Measurements from ENCODE around the gene POLH. TPM values are rescaled to one million over a fixed set of nuclear protein-coding genes. Genes with fewer than 3 reads are reported as not detected.
A peak's percentile ranks its signal among the peaks of the same experiment; 100 is the strongest.

Gene POLH
- total and polyA plus RNA-seq, 9 of the 15 experiments (the other 6 are each of a cell fraction or from before 2014, with no cell fraction given), result 5.8 to 31.6 (median 20.6) TPM

DNA sequence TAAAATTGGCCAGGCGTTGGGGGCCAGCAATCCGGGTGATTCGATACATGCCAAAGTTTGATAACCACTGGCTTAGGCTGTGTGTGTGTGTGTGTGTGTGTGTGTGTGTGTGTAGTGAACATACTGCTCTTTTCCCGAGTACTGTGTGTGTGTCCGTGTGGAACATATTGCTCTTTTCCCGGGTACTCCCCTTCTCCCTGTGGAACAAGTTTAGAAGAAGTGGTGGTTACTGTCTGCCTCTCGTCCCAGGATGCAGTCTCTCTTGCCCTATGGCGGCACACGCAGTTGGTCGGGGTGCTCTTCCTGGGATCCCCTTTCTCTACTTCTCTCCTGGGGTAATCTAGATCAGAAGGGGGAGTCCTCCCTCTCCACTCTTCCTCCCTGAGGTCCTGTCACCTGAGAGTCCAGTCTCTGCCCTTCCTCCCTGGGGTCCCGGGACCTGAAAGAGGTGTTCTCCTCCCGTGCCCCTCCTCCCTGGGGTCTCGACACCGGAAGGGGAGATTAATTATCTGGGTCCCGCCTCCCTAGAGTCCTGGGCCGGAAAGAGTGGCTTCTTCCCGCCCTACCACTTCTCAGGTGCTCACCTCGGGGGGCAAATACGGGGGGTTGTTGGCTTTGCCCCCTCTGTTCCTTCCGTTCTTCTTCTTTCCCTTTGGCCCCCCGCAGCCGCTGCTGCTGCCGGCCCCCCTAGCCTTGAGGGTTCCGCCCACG is 52.6 kb downstream of the POLH start (continued):
- TF ChIP-seq HNRNPK (IDR thresholded peaks at IDR 0.05; ENCODE audit: low read depth, low read length, poor library complexity, severe bottlenecking) (no peak), THRAP3 (IDR thresholded peaks at IDR 0.05; ENCODE audit: borderline replicate concordance) (peak; percentile 92; the same call in 1 of the 2 replicates), BCOR (IDR thresholded peaks at IDR 0.05) (no peak; the same call in 1 of the 2 replicates), BMI1 (IDR thresholded peaks at IDR 0.05; ENCODE audit: low read length) (no peak), ZNF77 (CRISPR knock-in tag; IDR thresholded peaks at IDR 0.05) (no peak), PML (IDR thresholded peaks at IDR 0.05; ENCODE audit: low read length) (peak; percentile 84; the same call in 1 of the 2 replicates), PTRF (tag; IDR thresholded peaks at IDR 0.05) (no peak), NFE2 (IDR thresholded peaks at IDR 0.05; ENCODE audit: low read depth) (no peak), FOXJ3 (CRISPR knock-in tag; IDR thresholded peaks at IDR 0.05) (no peak), PPARD (CRISPR knock-in tag; IDR thresholded peaks at IDR 0.05) (no peak), BRD9 (IDR thresholded peaks at IDR 0.05; ENCODE audit: low read depth, partially characterized antibody) (peak; percentile 95), MTA3 (IDR thresholded peaks at IDR 0.05; ENCODE audit: borderline replicate concordance) (peak; percentile 77)
- TF ChIP-seq, protein P1, sequence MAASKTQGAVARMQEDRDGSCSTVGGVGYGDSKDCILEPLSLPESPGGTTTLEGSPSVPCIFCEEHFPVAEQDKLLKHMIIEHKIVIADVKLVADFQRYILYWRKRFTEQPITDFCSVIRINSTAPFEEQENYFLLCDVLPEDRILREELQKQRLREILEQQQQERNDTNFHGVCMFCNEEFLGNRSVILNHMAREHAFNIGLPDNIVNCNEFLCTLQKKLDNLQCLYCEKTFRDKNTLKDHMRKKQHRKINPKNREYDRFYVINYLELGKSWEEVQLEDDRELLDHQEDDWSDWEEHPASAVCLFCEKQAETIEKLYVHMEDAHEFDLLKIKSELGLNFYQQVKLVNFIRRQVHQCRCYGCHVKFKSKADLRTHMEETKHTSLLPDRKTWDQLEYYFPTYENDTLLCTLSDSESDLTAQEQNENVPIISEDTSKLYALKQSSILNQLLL (CRISPR knock-in tag; IDR thresholded peaks at IDR 0.05; ENCODE audit: borderline replicate concordance), result no peak
- TF ChIP-seq, protein P2, sequence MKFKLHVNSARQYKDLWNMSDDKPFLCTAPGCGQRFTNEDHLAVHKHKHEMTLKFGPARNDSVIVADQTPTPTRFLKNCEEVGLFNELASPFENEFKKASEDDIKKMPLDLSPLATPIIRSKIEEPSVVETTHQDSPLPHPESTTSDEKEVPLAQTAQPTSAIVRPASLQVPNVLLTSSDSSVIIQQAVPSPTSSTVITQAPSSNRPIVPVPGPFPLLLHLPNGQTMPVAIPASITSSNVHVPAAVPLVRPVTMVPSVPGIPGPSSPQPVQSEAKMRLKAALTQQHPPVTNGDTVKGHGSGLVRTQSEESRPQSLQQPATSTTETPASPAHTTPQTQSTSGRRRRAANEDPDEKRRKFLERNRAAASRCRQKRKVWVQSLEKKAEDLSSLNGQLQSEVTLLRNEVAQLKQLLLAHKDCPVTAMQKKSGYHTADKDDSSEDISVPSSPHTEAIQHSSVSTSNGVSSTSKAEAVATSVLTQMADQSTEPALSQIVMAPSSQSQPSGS (CRISPR knock-in tag; IDR thresholded peaks at IDR 0.05), result no peak
- TF ChIP-seq, protein P3, sequence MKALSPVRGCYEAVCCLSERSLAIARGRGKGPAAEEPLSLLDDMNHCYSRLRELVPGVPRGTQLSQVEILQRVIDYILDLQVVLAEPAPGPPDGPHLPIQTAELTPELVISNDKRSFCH (CRISPR knock-in tag; IDR thresholded peaks at IDR 0.05), result no peak
- TF ChIP-seq, protein P3 (tag; IDR thresholded peaks at IDR 0.05), result no peak; the same call in none of the 2 replicates
- TF ChIP-seq, protein P4, sequence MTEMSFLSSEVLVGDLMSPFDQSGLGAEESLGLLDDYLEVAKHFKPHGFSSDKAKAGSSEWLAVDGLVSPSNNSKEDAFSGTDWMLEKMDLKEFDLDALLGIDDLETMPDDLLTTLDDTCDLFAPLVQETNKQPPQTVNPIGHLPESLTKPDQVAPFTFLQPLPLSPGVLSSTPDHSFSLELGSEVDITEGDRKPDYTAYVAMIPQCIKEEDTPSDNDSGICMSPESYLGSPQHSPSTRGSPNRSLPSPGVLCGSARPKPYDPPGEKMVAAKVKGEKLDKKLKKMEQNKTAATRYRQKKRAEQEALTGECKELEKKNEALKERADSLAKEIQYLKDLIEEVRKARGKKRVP (CRISPR knock-in tag; IDR thresholded peaks at IDR 0.05), result 0 out of 2 replicates have a peak, but pooled peaks have one; percentile 6
